ENCODE data around the gene TMEM223. TPM values are rescaled to one million over a fixed set of nuclear protein-coding genes. Genes with fewer than 3 reads are reported as not detected.

Gene TMEM223
- total RNA-seq, 1 donor from 2014 or later = 14.7 TPM

DNA sequence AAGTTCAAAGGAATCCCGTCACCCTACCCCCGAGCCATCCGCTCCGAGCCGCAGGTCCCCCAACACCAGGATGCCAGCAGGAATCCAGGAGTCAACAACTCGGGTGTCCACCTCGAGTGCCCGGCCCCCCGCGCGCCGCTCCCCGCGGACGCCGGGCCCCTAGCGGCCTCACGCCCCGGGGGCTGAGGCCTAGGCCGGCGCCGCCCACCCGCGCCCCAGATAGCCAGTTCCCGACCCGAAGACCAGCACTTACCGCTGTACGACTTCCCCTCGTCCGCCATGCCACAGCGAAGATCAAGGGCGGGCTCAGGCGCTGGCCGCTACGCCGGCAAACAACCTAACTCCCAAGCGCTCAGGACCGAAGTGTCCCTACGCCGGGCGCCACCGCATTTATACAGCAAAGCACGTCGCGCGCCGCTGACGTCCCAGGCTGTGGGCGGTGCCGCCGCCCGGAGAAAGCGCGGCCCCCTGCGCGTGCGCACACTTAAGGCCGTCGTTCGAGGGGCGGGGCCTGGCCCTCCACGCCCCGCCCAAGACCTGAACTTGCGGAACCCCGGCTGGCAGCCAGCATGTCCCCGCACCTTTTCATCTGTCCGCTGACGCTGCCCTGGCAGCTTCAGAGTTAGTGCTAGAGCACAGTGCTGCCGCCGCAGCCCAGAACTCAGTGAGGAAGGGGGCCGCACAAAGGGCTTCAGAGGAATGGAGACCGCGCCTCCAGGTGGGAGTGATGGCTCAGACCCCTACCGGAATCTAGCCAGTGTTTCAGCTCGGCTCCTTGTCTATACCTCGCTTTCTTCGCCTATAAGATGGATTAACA, 13.5 kb upstream of the TMEM223 start, which contains the start of gene NXF1:
NXF1 (minus strand) TSS at position 365 of the 817 bp plus-strand sequence; CDS start at position 281, 84 bp downstream.
- no peaks in the 10 kb centered on the region for H3K9me3 Mint-ChIP-seq (ENCODE audit: low read depth)
- H3K4me1 Mint-ChIP-seq (ENCODE audit: low read depth) = peaks cover 33% of the 10 kb centered on the region
- peaks cover 13% of the 10 kb centered on the region for H3K36me3 Mint-ChIP-seq (ENCODE audit: low read depth)
- H3K27me3 Mint-ChIP-seq (ENCODE audit: low read depth) = no peaks in the 10 kb centered on the region
- peak within 1 kb of the TSS; percentile 96 for H3K27ac Mint-ChIP-seq (ENCODE audit: unreplicated experiment)
- peak within 1 kb of the TSS; percentile 91 for H3K4me3 Mint-ChIP-seq (ENCODE audit: unreplicated experiment)
- DNase-seq (ENCODE audit: low spot score) = peak; percentile 98
- TF ChIP-seq, protein P1, sequence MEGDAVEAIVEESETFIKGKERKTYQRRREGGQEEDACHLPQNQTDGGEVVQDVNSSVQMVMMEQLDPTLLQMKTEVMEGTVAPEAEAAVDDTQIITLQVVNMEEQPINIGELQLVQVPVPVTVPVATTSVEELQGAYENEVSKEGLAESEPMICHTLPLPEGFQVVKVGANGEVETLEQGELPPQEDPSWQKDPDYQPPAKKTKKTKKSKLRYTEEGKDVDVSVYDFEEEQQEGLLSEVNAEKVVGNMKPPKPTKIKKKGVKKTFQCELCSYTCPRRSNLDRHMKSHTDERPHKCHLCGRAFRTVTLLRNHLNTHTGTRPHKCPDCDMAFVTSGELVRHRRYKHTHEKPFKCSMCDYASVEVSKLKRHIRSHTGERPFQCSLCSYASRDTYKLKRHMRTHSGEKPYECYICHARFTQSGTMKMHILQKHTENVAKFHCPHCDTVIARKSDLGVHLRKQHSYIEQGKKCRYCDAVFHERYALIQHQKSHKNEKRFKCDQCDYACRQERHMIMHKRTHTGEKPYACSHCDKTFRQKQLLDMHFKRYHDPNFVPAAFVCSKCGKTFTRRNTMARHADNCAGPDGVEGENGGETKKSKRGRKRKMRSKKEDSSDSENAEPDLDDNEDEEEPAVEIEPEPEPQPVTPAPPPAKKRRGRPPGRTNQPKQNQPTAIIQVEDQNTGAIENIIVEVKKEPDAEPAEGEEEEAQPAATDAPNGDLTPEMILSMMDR (IDR thresholded peaks at IDR 0.05) = peak; percentile 48

DNA sequence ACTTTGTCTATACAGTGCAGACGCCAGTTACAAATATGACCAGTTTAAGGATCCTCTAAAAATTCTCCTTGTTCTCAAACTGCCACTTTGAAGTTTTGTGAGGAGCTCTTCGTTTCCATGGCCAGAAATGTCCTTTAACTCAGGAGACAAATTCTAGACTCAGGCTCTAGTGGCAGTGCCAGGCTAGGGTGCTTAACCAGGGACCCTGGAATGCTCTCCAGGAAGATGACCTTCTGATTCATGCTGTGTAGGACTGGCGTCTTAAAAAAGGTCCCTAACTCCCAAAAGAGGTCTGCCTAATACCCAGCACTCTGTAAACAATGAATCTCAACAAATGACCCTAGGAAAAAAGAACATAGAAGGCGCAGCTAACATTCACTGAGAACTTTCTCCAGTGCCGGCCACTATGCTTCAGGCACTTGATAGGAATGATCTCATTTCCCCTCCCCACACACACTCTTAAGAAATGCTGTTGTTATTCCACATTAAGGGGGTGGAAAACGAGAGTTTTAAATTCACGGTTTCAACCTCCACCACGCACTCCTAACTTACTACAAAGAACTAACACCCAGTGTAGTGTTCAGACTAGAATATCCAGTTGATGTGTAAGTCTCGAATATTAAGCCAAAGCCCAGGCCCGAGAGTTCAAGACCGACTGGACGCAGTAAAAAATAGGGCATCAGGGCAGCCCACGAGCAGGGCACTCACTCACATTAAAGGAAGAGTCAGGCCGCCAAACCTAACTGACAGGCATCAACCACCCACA, 12.7 kb upstream of the TMEM223 start:
- Mint-ChIP-seq H3K9me3 (ENCODE audit: low read depth) (no peaks in the 10 kb centered on the region), H3K4me3 (ENCODE audit: unreplicated experiment) (peak overlapping the region; percentile 91), H3K27ac (ENCODE audit: unreplicated experiment) (peak overlapping the region; percentile 96), H3K27me3 (ENCODE audit: low read depth) (no peaks in the 10 kb centered on the region), H3K36me3 (ENCODE audit: low read depth) (peaks cover 17% of the 10 kb centered on the region), H3K4me1 (ENCODE audit: low read depth) (peaks cover 33% of the 10 kb centered on the region)
- TF ChIP-seq, protein P1 (IDR thresholded peaks at IDR 0.05) = no peak
- DNase-seq (ENCODE audit: low spot score) = no peak

GRCh38 chr11:62801071-62801470, 9.3 kb upstream of the TMEM223 start:
- TF ChIP-seq, protein P1 (IDR thresholded peaks at IDR 0.05) = no peak
- Mint-ChIP-seq H3K4me3 (ENCODE audit: unreplicated experiment) (no peak overlapping the region), H3K27me3 (ENCODE audit: low read depth) (no peaks in the 10 kb centered on the region), H3K9me3 (ENCODE audit: low read depth) (no peaks in the 10 kb centered on the region), H3K36me3 (ENCODE audit: low read depth) (peaks cover 30% of the 10 kb centered on the region), H3K27ac (ENCODE audit: unreplicated experiment) (no peak overlapping the region), H3K4me1 (ENCODE audit: low read depth) (peaks cover 15% of the 10 kb centered on the region)
- DNase-seq (ENCODE audit: low spot score) = no peak

DNA sequence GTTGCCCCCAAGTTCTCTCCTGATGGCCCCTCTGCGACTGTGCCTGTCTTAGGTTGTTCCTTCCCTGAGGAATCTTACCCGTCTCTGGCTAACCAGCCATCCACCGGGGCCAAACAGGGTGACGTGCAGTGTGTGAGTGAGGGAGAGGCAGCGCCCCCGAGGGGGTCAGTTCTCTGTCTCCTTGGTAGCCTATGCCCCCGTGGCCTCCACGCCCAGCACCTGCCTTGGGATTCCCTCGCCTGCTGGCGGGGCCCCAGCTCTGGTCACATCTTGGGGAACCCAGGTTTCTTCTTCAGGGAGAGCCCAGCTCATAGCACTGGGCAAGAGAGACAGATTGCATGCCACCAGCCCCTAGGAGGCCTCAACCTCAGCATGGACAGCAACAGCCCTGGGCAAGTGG, 7.7 kb upstream of the TMEM223 start:
- Mint-ChIP-seq H3K9me3 (ENCODE audit: low read depth) (no peaks in the 10 kb centered on the region), H3K36me3 (ENCODE audit: low read depth) (peaks cover 42% of the 10 kb centered on the region), H3K4me1 (ENCODE audit: low read depth) (peaks cover 12% of the 10 kb centered on the region), H3K27ac (ENCODE audit: unreplicated experiment) (no peak overlapping the region), H3K27me3 (ENCODE audit: low read depth) (no peaks in the 10 kb centered on the region), H3K4me3 (ENCODE audit: unreplicated experiment) (no peak overlapping the region)
- no peak for DNase-seq (ENCODE audit: low spot score)
- TF ChIP-seq, protein P1 (IDR thresholded peaks at IDR 0.05) = no peak

- peaks cover 43% of the 10 kb centered on the region for H3K36me3 Mint-ChIP-seq (ENCODE audit: low read depth)
- no peak overlapping the region for H3K4me3 Mint-ChIP-seq (ENCODE audit: unreplicated experiment)
- H3K27me3 Mint-ChIP-seq (ENCODE audit: low read depth) = no peaks in the 10 kb centered on the region
- H3K27ac Mint-ChIP-seq (ENCODE audit: unreplicated experiment) = no peak overlapping the region
- no peaks in the 10 kb centered on the region for H3K9me3 Mint-ChIP-seq (ENCODE audit: low read depth)
- TF ChIP-seq, protein P1 (IDR thresholded peaks at IDR 0.05) = no peak
- no peak for DNase-seq (ENCODE audit: low spot score)
- peaks cover 10% of the 10 kb centered on the region for H3K4me1 Mint-ChIP-seq (ENCODE audit: low read depth)
Observed at GRCh38 chr11:62796281-62796680, 4.5 kb upstream of the TMEM223 start.
